SU-DHL-6 (cell line): Measurements from ENCODE around the gene STAM.

Experiments
- CTCF ChIP-seq: fragments of 200-600 bp; sonication (generic); IDR thresholded peaks from one replicate; pipeline ENCODE4 v1.5.1; 2017; ENCODE audit warnings: antibody characterized with exemption, mild to moderate bottlenecking, low read length, moderate library complexity; ENCODE audit not compliant: insufficient read depth, poor library complexity, severe bottlenecking
- EZH2phosphoT487 ChIP-seq: fragments of 200-600 bp; sonication (generic), shearing (Covaris generic); conservative IDR thresholded peaks from 2 replicates; pipeline ENCODE4 v1.6.1; 2018; ENCODE audit warnings: mild to moderate bottlenecking, antibody characterized with exemption, low read length, moderate library complexity, mixed read lengths

GRCh38 chr10:17725703-17726102 is 81.8 kb downstream of the STAM start:
- TF ChIP-seq CTCF (no peak), EZH2phosphoT487 (no peak)
